Natural killer cell (primary cell): ENCODE measurements around the gene NFKBIZ. TPM values are rescaled to one million over a fixed set of nuclear protein-coding genes. Genes with fewer than 3 reads are reported as not detected.
A peak's percentile ranks its signal among the peaks of the same experiment; 100 is the strongest.

ENCODE experiments used
- ATAC-seq, 3 donors: fragments of 150-1000 bp in 2 of 3; fragments of 200-7000 bp in 1 of 3; cut with Tn5 transposase; 1 replicate in 1 of 3; 2 replicates in 2 of 3; pipeline ENCODE4 v1.10.0; 2021; ENCODE audit warnings: mild to moderate bottlenecking in 2 of 3, moderate library complexity in 2 of 3
- DNase-seq, 2 donors: peaks; one replicate each; pipeline versions ENCODE4 v3.0.0 to v3.0.0-alpha.2; 2013 to 2021; ENCODE audit warnings: mixed read lengths in 1 of 2
- H3K27ac ChIP-seq: one replicate; pipeline ENCODE4 v1.5.1; 2013; ENCODE audit warnings: mild to moderate bottlenecking, low read length
- H3K27me3 ChIP-seq: one replicate; pipeline ENCODE4 v1.6.1; 2013; ENCODE audit warnings: low read length; ENCODE audit not compliant: control insufficient read depth, insufficient read depth
- H3K36me3 ChIP-seq: one replicate; pipeline ENCODE4 v1.6.1; 2013; ENCODE audit warnings: low read length; ENCODE audit not compliant: control insufficient read depth, insufficient read depth
- H3K4me1 ChIP-seq: one replicate; pipeline ENCODE4 v1.6.1; 2013; ENCODE audit warnings: low read length; ENCODE audit not compliant: control insufficient read depth, insufficient read depth
- H3K4me3 ChIP-seq: one replicate; pipeline ENCODE4 v1.5.1; 2013; ENCODE audit warnings: low read length
- H3K9me3 ChIP-seq: one replicate; pipeline ENCODE4 v1.6.1; 2013; ENCODE audit warnings: low read length; ENCODE audit not compliant: control insufficient read depth, insufficient read depth
- H3K27ac Mint-ChIP-seq, 2 donors: one replicate each; pipeline ENCODE4 v1.8.0; 2022; ENCODE audit warnings: mild to moderate bottlenecking in 2 of 2, mixed read lengths in 2 of 2, moderate library complexity in 1 of 2
- H3K27me3 Mint-ChIP-seq, 2 donors: one replicate each; pipeline ENCODE4 v1.8.0; 2022; ENCODE audit warnings: low read depth in 2 of 2, mixed read lengths in 2 of 2
- H3K36me3 Mint-ChIP-seq: one replicate; pipeline ENCODE4 v1.8.0; 2022; ENCODE audit warnings: mixed read lengths
- H3K4me1 Mint-ChIP-seq, 2 donors: one replicate each; pipeline ENCODE4 v1.8.0; 2022; ENCODE audit warnings: mixed read lengths in 2 of 2
- H3K4me3 Mint-ChIP-seq: one replicate; pipeline ENCODE4 v1.8.0; 2022; ENCODE audit warnings: mild to moderate bottlenecking, moderate library complexity, mixed read lengths
- H3K9me3 Mint-ChIP-seq, 2 donors: one replicate each; pipeline ENCODE4 v1.8.0; 2022; ENCODE audit warnings: mixed read lengths in 2 of 2
- CTCF ChIP-seq: fragments of 200-600 bp; IDR thresholded peaks from one replicate; pipeline ENCODE4 v1.8.0; 2022; ENCODE audit warnings: antibody characterized with exemption
- WGBS: methylation state at CpG from one replicate; pipeline ENCODE4 v1.1.7; 2013; ENCODE audit warnings: missing lambda C conversion rate; ENCODE audit not compliant: insufficient coverage; 5-methylcytosine and 5-hydroxymethylcytosine counted together
- intact Hi-C: fragments of 100-400 bp; cut with micrococcal nuclease; formaldehyde crosslinking; loops from one replicate; pipeline ENCODE4 v1.14.2; 2022
- total RNA-seq, 4 donors: library from RNA; stranded (reverse); fragments of 120-200 nt in 1 of 4; gene quantifications; one replicate each; pipeline versions ENCODE4 v1.2.3 to v1.2.4, GENCODE V29; 2013 to 2022

Gene NFKBIZ
- total RNA-seq, 3 donors from 2014 or later (not counting 1 experiment from before 2014, with no cell fraction given) = 510 to 811 (median 774) TPM

GRCh38 chr3:101898039-101898438 lies 48.7 kb downstream of the NFKBIZ start:
- Mint-ChIP-seq H3K27me3 (no peaks in the 10 kb centered on the region), H3K9me3 (no peaks in the 10 kb centered on the region), H3K27ac (no peak overlapping the region), H3K4me1 (no peaks in the 10 kb centered on the region), H3K4me3 (no peak overlapping the region), H3K36me3 (no peaks in the 10 kb centered on the region)
- Histone ChIP-seq H3K4me3 (no peak overlapping the region), H3K36me3 (no peaks in the 10 kb centered on the region), H3K27ac (peak overlapping the region; percentile 58), H3K4me1 (no peaks in the 10 kb centered on the region), H3K9me3 (no peaks in the 10 kb centered on the region), H3K27me3 (no peaks in the 10 kb centered on the region)
- ATAC-seq = no peak
- WGBS = 71% methylated on average over 2 of the region's 2 CpGs
- intact Hi-C loops = no loop called here
- no peak for DNase-seq
- no peak for TF ChIP-seq CTCF

DNA sequence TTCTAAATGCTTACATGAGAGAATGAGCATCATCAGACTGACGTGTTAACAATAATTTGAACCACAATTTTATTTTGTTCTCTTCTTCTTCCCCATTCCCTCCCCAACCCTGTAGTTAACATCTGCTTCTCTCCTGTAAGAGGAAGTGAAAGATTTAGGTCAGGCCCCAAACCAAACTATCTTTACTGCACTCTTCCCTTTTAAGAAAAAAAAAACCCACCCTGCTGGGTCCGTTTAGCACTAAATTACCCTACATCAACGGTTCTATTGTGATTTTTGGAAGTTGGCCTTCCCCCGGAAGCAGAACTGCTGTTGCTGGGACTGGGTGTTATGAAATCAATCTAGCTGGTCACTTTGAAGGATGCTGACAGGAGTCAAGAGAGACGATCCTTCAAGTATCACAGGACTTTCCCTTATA lies 49.4 kb downstream of the NFKBIZ start:
- H3K36me3 ChIP-seq = no peaks in the 10 kb centered on the region
- no peaks in the 10 kb centered on the region for H3K9me3 ChIP-seq
- H3K36me3 Mint-ChIP-seq = no peaks in the 10 kb centered on the region
- no peaks in the 10 kb centered on the region for H3K27me3 ChIP-seq
- intact Hi-C loops = no loop called here
- H3K4me1 Mint-ChIP-seq = no peaks in the 10 kb centered on the region
- peak overlapping the region; percentile 73 for H3K27ac ChIP-seq
- no peak overlapping the region for H3K4me3 ChIP-seq
- DNase-seq (peak in 1 of 2 donors; percentile 7), ATAC-seq (peak; percentile 21 to 43 (median 28))
- H3K9me3 Mint-ChIP-seq = no peaks in the 10 kb centered on the region
- no peaks in the 10 kb centered on the region for H3K27me3 Mint-ChIP-seq
- WGBS = 10% methylated on average over 4 of the region's 5 CpGs
- TF ChIP-seq CTCF = no peak
- H3K4me3 Mint-ChIP-seq = no peak overlapping the region
- H3K4me1 ChIP-seq = no peaks in the 10 kb centered on the region
- no peak overlapping the region for H3K27ac Mint-ChIP-seq

- Histone ChIP-seq H3K9me3 (no peaks in the 10 kb centered on the region), H3K27me3 (no peaks in the 10 kb centered on the region), H3K4me1 (no peaks in the 10 kb centered on the region), H3K36me3 (no peaks in the 10 kb centered on the region), H3K27ac (no peak overlapping the region), H3K4me3 (no peak overlapping the region)
- no peaks in the 10 kb centered on the region for H3K9me3 Mint-ChIP-seq
- H3K4me3 Mint-ChIP-seq = no peak overlapping the region
- ATAC-seq (no peak), DNase-seq (no peak)
- WGBS = 100% methylated on average over 1 of the region's 1 CpG
- no peak for TF ChIP-seq CTCF
- H3K4me1 Mint-ChIP-seq = no peaks in the 10 kb centered on the region
- intact Hi-C loops = no loop called here
- no peaks in the 10 kb centered on the region for H3K36me3 Mint-ChIP-seq
- no peak overlapping the region for H3K27ac Mint-ChIP-seq
- no peaks in the 10 kb centered on the region for H3K27me3 Mint-ChIP-seq
Observed at GRCh38 chr3:101900316-101900715, 51.0 kb downstream of the NFKBIZ start.

DNA sequence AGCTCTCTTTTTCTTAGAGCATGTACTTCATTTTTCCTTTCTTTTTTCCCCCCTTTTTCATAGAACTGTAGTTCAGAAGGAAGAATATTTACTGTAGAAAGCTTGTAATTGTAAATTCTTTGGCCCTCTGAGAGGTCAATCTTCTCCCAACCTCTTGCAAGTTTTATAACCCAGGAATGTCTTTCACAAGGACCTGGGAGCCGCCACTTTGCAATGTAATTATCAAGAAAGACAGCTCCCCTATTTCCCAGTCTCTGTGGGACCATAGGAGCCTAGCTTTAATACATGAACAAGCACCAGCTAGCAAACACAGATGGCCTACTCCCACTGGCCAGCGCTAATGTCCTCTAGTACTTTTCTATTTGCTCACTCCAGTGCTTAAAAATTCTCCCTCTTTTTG lies 51.4 kb downstream of the NFKBIZ start:
- TF ChIP-seq CTCF = no peak
- Histone ChIP-seq H3K27ac (no peak overlapping the region), H3K27me3 (no peaks in the 10 kb centered on the region), H3K4me3 (no peak overlapping the region), H3K9me3 (no peaks in the 10 kb centered on the region), H3K36me3 (no peaks in the 10 kb centered on the region), H3K4me1 (no peaks in the 10 kb centered on the region)
- no peaks in the 10 kb centered on the region for H3K27me3 Mint-ChIP-seq
- no peaks in the 10 kb centered on the region for H3K9me3 Mint-ChIP-seq
- intact Hi-C loops = no loop called here
- H3K4me1 Mint-ChIP-seq = no peaks in the 10 kb centered on the region
- H3K36me3 Mint-ChIP-seq = no peaks in the 10 kb centered on the region
- no peak for DNase-seq
- no peak overlapping the region for H3K27ac Mint-ChIP-seq
- no peak overlapping the region for H3K4me3 Mint-ChIP-seq
- 100% methylated on average over 2 of the region's 2 CpGs for WGBS
- ATAC-seq = no peak
